Epidermal melanocyte (primary cell): ENCODE measurements around the gene MSGN1.
A peak's percentile ranks its signal among the peaks of the same experiment; 100 is the strongest.
"Not testable (repeated sequence)": the region's sequence is repeated elsewhere in the genome, so short reads cannot be mapped to it uniquely, and the experiment has no call there.

Experiments used
- DNase-seq: peaks from one replicate; pipeline ENCODE4 v3.0.0; 2011; ENCODE audit warnings: low spot score; ENCODE audit not compliant: insufficient read length

The MSGN1 gene

GRCh38 chr2:17805166-17805565 is 11.1 kb upstream of the MSGN1 start:
- DNase-seq, result no peak

- DNase-seq, result no peak
Observed at GRCh38 chr2:17805717-17806363, 10.4 kb upstream of the MSGN1 start.

- no peak for DNase-seq
Observed at GRCh38 chr2:17813010-17813741, 3.1 kb upstream of the MSGN1 start.

- no peak for DNase-seq
Observed at GRCh38 chr2:17813742-17814473, 2.4 kb upstream of the MSGN1 start.

GRCh38 chr2:17814601-17815000 is 1.7 kb upstream of the MSGN1 start:
- DNase-seq, result no peak

- no peak for DNase-seq
Observed at GRCh38 chr2:17815468-17816184, 634 bp upstream of the MSGN1 start.

- no peak for DNase-seq
Observed at GRCh38 chr2:17818235-17818815, 2.1 kb downstream of the MSGN1 start.

- DNase-seq, result no peak
Observed at GRCh38 chr2:17821080-17821479, 4.8 kb downstream of the MSGN1 start.

GRCh38 chr2:17821535-17822444 is 5.5 kb downstream of the MSGN1 start:
- no peak for DNase-seq

GRCh38 chr2:17822445-17823117 is 6.3 kb downstream of the MSGN1 start:
- DNase-seq, result no peak

GRCh38 chr2:17823646-17824045 is 7.4 kb downstream of the MSGN1 start:
- DNase-seq, result not testable (repeated sequence)

- DNase-seq, result no peak
Observed at GRCh38 chr2:17827316-17827715, 11.1 kb downstream of the MSGN1 start.

GRCh38 chr2:17827785-17828184 is 11.5 kb downstream of the MSGN1 start:
- no peak for DNase-seq

GRCh38 chr2:17830053-17831034 is 14.1 kb downstream of the MSGN1 start:
- peak; percentile 59 for DNase-seq

- no peak for DNase-seq
Observed at GRCh38 chr2:17835516-17835915, 19.3 kb downstream of the MSGN1 start.

GRCh38 chr2:17839959-17840358 is 23.7 kb downstream of the MSGN1 start:
- DNase-seq, result no peak

- DNase-seq, result no peak
Observed at GRCh38 chr2:17843457-17843856, 27.2 kb downstream of the MSGN1 start.

- DNase-seq, result no peak
Observed at GRCh38 chr2:17845806-17846205, 29.5 kb downstream of the MSGN1 start.

- no peak for DNase-seq
Observed at GRCh38 chr2:17846676-17847075, 30.4 kb downstream of the MSGN1 start.
